SH-SY5Y (cell line): ENCODE results near the gene CCDC12.

Source experiments
- GATA2 ChIP-seq: IDR thresholded peaks from 2 replicates; pipeline ENCODE4 v1.6.1; 2011; ENCODE audit warnings: mild to moderate bottlenecking, low read depth, low read length
- GATA3 ChIP-seq: IDR thresholded peaks from 2 replicates; pipeline ENCODE4 v1.6.1; 2011; ENCODE audit warnings: low read depth, mild to moderate bottlenecking, low read length, moderate library complexity

The CCDC12 gene

DNA sequence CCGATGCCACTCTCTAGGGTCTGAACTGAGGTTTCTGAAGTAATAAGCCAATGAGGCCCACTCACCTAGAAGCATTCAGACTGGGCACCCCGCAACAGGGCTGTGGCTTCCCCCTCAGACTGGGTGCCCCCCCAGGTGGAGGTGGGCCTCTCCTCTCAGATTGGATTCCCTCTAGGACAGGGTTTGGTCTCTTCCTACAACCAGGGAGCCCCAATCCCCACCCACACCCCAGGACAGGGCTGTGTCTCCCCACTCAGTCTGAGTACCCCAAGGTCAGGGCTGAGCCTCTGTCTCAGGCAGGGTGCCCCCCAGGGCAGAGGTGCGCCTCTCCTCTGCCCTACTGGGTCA lies 71.4 kb downstream of the CCDC12 start:
- TF ChIP-seq GATA3 (no peak), GATA2 (no peak)

DNA sequence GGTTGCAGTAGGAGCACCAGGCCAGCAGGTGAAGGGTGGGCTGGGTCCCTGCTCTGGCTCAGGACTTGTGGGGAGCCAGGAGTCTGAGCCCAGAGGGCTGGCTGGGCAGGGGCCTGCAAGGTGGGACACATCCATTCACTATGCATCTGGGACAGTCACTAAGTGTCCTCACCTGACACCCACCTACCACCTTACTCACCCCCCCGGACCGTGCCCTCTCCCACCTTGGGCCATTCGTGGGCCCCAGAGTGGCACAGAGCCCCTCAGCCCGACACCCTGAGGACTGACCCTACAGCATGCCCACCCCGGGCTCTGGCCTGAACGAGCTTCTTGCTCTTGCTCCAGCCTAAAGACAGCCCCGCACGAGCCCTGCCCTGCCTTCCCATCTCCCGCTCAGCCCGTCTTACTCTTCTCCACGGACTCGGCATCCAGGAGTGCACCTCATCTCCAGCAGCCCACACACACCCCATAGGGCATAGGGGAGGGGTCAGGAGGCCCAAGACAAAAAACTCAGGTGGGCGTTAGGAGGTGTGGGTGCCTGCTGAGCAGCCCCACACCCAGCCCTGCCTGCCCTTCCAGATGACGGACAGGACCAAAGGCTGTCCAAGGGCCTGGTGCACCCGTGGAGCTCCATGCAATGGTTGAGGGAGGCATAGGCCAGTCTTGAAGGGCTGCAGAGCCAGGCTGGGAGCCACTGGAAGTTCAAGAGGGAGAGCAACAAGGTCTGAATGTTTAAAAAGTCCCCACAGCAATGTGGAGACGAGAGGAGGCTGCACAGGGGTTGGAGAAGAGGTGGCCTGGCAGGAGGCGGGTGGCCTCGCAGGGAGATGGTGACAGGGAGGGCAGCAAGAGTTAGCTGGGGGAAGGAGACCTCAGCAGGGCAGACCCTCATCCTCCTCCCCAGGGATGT lies 72.0 kb downstream of the CCDC12 start:
- TF ChIP-seq GATA3: no peak
- no peak for TF ChIP-seq GATA2

DNA sequence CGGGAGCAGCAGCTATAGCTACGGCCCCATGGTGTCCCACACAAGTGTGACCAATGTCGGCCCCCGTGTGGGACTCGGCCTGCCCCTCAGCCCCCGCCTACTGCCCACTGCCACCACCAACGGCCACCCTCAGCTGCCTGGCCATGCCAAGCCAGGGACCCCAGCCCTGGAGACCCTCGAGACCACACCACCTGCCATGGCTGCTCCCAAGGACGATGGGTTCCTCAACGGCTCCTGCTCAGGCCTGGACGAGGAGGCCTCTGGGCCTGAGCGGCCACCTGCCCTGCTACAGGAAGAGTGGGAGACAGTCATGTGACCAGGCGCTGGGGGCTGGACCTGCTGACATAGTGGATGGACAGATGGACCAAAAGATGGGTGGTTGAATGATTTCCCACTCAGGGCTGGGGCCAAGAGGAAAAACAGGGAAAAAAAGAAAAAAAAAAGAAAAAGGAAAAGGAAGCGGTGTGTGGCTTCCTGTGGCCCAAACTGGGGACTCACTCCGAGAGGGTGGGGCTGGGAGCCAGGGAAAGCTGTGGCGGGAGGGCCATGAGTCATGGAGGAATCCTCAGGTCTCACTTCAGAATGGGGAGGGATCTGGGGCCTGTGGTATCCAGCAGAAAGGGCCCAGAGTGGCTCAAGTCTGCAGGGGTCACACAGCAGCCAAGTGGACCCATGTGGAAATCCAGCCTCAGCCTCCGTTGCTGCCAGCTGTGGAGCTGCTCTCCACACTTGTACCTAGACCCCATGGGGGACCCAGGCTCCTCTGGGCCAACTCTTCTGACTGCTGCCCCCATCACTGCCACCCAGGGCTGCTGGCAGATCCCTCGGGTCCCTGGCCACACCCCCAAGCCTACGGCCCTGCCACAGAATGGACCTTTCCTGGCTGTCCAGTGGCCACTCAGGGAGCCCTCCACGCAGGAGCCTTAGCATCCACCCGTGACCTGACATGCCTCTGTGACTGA lies 72.9 kb downstream of the CCDC12 start:
- TF ChIP-seq GATA2 (no peak), GATA3 (no peak)

DNA sequence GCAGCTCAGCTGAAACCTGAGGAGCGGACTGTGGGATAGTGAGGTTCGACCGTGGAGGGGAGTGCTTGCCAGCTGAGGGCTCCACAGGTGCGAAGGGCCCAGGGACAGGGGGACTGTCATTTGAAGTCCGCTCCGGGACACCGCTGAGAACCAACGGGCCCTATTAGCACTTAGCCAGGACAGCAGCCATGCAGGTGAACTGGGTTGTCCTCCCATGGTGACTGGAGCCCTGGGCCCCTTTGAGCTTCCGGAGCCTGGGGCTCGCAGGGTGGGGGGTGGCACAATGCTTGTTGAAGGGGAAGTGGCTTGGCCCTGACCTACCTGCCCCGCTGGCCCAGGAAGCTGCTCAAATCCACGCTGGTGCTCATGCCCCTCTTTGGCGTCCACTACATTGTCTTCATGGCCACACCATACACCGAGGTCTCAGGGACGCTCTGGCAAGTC lies 74.3 kb downstream of the CCDC12 start:
- no peak for TF ChIP-seq GATA3
- no peak for TF ChIP-seq GATA2

DNA sequence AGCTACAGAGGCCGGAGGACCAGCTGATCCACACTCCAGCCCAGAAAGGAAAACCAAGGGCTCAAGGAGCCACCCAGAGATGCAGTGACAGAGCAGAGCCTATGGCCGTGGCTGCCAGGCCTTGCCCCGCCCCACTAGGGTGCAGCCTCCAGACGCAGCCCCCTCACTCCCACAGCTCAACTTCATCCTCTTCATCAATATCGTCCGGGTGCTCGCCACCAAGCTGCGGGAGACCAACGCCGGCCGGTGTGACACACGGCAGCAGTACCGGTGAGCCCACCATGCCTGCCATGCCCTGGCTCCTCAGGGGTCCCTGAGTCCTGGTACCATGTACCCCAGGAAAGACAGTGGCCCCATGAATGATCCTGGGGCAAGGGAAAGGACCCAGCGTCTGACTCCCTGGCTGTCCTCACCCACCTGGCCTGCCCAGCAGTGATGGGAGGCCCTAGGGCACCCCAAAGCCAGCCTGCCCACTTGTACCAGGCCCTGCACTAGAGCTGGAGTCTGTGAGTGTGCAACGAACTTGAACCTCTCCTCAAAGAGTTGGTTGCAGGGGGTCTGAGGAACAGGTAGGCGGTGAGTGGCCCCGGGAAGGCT lies 74.9 kb downstream of the CCDC12 start:
- TF ChIP-seq GATA2 (no peak), GATA3 (no peak)

GRCh38 chr3:46901061-46901460 lies 75.5 kb downstream of the CCDC12 start:
- TF ChIP-seq GATA3: no peak
- TF ChIP-seq GATA2: no peak

DNA sequence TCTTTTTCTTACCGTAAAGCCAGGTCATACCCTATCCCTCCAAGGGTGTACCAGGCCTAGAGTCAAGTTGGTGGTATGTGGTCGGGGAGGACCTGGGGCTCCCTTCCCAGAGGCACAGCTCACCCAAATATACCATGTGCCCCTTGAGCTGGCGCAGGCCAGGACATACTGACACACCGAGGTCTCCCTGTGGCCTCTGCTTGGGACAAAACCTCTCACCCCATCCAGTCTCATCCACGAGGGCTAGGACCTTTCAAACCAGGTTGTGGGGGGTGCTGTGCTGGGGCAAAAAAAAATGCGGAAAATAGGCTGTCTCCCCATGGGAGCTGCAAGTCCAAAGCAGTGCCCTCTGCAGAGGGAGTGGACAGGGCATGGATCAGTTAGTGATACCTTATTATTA lies 76.2 kb downstream of the CCDC12 start:
- no peak for TF ChIP-seq GATA2

DNA sequence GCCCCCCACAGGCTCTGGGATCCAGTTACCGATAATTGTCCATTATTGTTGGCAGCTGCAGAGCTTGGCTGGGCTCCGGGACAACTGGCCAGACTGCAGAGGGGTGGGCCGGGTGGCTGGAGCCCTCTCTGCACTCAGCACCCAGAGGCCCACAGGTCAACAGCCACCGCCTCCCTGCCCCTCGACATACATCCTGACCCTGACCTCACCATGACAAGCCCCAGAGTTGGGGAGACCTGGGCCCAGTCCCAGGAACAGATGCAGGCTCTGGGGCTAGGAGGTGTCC lies 76.6 kb downstream of the CCDC12 start:
- no peak for TF ChIP-seq GATA2
- TF ChIP-seq GATA3: no peak

GRCh38 chr3:46899151-46900006 lies 77.2 kb downstream of the CCDC12 start:
- TF ChIP-seq GATA3 (no peak), GATA2 (no peak)

DNA sequence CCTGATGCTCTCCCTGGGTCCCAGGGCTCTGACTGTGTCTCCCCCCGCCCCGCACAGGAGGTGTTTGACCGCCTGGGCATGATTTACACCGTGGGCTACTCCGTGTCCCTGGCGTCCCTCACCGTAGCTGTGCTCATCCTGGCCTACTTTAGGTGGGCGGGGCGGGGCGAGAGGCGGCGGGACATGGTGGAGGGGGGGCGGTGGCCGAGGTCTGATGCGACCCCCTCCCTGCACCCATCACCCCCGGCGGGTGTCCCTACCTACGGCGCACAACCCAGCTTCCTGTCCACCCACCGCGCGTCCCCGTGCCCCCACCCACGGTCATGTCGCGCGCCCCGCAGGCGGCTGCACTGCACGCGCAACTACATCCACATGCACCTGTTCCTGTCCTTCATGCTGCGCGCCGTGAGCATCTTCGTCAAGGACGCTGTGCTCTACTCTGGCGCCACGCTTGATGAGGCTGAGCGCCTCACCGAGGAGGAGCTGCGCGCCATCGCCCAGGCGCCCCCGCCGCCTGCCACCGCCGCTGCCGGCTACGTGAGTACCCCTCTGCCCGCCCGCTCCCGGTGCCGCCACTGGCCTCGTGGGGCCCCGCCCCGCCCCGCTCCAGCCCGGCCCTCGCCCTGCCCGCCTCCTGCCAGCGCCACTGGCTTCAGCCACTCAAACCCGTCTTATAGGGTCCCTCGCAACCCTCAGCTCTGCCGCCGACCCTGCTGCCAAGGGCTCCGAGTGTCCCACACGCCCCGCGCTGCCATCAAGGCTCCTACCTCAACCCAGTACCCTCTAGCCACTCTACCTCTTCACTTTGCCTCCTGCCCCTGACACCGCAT lies 78.0 kb downstream of the CCDC12 start:
- TF ChIP-seq GATA3 (no peak), GATA2 (no peak)

- TF ChIP-seq GATA2 (no peak), GATA3 (no peak)
Measured at GRCh38 chr3:46897829-46898320, 78.7 kb downstream of the CCDC12 start.

DNA sequence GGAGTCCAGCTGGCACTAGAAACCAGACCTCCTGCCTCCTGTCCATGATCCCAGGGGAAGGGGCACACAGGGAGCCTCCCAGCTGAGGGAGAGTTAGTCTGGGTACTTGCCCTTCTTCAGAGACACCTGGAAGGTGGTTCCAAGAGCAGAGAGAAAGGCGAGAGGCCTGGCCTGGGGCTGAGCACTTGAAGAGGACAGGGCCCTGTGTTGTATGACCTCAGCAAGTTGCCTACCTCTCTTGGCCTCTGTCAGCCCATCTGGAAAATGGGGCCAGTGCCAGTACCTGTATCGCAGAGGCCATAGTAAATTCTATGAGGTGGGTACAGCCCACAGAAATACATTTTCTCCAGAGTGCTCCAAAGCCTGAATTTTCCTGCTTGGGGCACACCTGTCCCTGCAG lies 79.5 kb downstream of the CCDC12 start:
- TF ChIP-seq GATA2: no peak
- TF ChIP-seq GATA3: no peak

DNA sequence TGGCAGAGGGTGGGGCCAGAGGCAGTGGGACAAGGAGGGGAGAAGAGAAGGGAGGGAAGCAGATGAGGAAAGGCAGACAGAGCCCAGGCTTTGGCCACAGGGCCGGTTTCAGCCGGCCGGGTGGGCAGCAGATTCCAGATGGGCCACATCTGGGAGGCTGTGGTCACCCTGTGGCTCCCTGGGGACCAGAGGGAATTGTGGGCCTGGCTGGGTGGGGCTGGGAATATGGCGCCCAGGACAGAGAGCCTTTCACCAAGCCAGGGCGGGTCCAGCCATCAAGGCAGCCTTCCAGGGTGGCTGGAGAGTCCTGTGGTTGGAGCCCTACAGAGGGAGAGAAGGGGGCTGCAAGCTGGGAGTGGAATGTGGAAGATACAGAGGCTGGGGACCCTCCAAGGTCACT lies 80.2 kb downstream of the CCDC12 start:
- TF ChIP-seq GATA2: no peak

- no peak for TF ChIP-seq GATA3
- TF ChIP-seq GATA2: no peak
Measured at GRCh38 chr3:46895761-46896160, 80.8 kb downstream of the CCDC12 start.

DNA sequence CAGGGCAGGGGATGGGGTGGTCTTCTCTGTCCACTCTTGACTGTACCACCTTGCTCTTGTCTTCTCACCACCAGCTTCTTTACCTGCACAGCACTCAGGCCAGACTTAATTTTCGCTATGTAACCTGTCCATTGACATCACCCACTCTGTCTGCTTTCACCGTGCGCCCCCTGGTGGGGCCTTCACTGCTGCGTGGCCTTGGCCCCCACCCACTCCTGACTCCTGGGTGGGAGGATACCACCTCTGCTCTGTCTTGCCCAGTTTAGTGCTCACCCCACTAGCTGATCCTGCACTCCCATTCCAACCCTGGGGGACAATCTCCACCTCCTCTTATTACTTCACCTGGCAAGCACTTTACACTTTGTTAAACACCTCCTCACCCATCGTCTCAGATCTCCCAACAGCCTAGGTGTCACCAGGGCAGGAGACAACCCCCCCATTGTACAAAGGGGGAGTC lies 81.3 kb downstream of the CCDC12 start:
- TF ChIP-seq GATA2 (no peak), GATA3 (no peak)
